Stomach (tissue), 4 donors: ENCODE data around the gene DKKL1.

Source experiments
- EP300 ChIP-seq: sonication (generic); formaldehyde crosslinking; IDR thresholded peaks from one replicate; pipeline ENCODE4 v1.6.1; 2017; ENCODE audit warnings: antibody characterized with exemption
- TF ChIP-seq, protein P1 (sequence below), 7 experiments: fragments of 450-650 bp in 4 of 7; fragments of 200-600 bp in 3 of 7; sonication (generic) in 3 of 7; IDR thresholded peaks; one replicate each; pipeline ENCODE4 v1.5.1; 2016 to 2019; ENCODE audit warnings: antibody characterized with exemption in 7 of 7, control low read depth in 2 of 7, mild to moderate bottlenecking in 1 of 7

DNA sequence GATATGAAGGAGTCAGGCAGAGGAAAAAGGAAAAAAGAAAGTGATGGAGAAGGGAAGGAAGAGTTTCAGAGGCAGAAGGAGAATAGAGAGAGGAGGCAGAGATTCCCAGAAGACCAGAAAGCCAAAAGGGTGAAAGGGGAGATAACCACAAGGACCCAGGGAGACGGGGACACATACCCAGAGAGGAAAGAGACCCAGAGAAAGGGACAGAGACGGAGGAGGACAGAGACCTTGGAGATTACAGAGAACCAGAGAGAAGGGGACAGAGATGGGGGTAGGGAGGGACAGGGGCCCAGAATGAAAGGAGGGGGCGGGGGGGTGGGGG lies 58.2 kb downstream of the DKKL1 start:
- TF ChIP-seq, protein P1, sequence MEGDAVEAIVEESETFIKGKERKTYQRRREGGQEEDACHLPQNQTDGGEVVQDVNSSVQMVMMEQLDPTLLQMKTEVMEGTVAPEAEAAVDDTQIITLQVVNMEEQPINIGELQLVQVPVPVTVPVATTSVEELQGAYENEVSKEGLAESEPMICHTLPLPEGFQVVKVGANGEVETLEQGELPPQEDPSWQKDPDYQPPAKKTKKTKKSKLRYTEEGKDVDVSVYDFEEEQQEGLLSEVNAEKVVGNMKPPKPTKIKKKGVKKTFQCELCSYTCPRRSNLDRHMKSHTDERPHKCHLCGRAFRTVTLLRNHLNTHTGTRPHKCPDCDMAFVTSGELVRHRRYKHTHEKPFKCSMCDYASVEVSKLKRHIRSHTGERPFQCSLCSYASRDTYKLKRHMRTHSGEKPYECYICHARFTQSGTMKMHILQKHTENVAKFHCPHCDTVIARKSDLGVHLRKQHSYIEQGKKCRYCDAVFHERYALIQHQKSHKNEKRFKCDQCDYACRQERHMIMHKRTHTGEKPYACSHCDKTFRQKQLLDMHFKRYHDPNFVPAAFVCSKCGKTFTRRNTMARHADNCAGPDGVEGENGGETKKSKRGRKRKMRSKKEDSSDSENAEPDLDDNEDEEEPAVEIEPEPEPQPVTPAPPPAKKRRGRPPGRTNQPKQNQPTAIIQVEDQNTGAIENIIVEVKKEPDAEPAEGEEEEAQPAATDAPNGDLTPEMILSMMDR (IDR thresholded peaks at IDR 0.05) = no peak
- no peak for TF ChIP-seq EP300
